GM12801 (cell line): Measurements from ENCODE around the gene ADGRG1.

Source experiments
- CTCF ChIP-seq: IDR thresholded peaks from one replicate; pipeline ENCODE4 v1.5.1; 2011; ENCODE audit warnings: control low read depth; ENCODE audit not compliant: insufficient read length; ENCODE audit errors: extremely low read depth

The ADGRG1 gene

GRCh38 chr16:57708168-57708567 lies 79.7 kb downstream of the ADGRG1 start:
- TF ChIP-seq CTCF: no peak

DNA sequence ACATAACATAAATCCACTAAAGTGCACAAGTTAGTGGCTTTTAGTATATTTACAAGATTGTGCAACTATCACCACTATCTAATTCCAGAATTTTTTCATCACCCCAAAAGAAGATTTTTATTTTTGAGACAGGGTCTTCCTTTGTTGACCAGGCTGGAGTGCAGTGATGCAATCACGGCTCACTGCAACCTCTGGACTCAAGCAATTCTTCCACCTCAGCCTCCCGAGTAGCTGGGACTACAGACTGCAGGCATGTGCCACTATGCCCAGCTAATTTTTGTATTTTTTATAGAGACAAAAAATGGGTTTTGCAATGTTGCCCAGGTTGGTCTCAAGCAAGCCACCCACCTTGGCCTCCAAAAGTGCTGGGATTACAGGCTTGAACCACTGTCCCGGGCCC lies 81.2 kb downstream of the ADGRG1 start:
- TF ChIP-seq CTCF: no peak

DNA sequence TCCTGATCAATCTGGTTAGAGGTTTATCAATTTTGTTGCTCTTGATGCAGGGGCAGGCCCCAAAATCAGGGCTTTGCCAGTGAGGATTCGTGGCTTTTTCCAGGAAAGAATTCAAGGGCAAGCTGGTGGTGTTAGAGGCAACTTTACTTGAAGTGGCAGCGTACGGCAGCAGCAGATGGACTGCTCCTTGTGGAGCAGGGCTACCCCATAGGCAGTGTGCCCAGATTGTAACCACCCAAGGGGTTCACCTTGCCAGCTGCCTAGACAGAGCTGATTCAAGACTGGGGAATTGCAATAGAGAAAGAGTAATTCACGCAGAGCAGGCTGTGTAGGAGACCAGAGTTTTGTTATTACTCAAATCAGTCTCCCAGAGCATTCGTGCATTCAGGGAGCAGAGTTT lies 82.9 kb downstream of the ADGRG1 start:
- no peak for TF ChIP-seq CTCF

- TF ChIP-seq CTCF: no peak
These were observed 83.6 kb downstream of the ADGRG1 start for GRCh38 chr16:57711993-57712392.

DNA sequence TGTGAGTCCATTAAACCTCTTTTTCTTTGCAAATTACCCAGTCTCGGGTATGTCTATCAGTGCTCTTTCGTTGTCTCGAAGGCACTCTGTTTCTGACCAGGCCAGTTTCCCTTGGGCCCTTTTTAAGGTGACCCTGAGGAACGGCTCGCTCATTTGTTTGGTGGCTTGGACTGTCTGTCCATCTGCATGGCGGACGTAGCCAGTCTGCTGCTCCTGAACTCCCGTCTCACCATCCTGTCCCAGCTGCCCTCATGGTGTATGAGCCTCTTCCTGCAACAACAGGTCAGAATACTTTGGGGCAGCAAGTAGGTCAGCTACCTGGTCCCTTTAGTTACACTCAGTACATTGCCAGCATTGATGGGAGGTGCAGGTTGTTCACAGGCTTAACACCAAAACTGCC lies 85.2 kb downstream of the ADGRG1 start:
- no peak for TF ChIP-seq CTCF

- no peak for TF ChIP-seq CTCF
These were observed 85.6 kb downstream of the ADGRG1 start for GRCh38 chr16:57714047-57714446.
